Measurements from ENCODE around the gene HM13. TPM values are rescaled to one million over a fixed set of nuclear protein-coding genes. Genes with fewer than 3 reads are reported as not detected.

The HM13 gene
- total and polyA plus RNA-seq, 2 of the 13 experiments (the other 11 are each of a cell fraction or from before 2014, with no cell fraction given): 118 to 243 TPM

DNA sequence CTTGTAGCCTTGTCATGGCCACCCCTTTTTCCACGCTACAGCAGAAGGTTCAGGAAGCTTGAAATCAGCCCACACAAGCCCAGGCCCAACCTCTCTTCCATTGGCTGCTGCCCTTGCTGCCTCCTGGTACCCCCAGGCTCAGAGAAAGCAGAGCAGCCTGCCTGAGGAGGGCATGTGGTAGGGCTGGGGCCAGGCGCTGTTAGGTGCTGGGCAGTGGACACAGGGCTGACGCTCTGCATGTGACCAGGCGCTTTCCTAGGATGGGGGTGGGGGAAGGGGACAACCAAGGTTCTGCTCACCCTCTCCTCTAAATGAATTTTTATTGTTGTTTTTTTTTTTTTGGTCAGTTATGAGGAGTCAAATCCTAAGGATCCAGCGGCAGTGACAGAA lies 54.5 kb downstream of the HM13 start (continued):
- TF ChIP-seq FOXJ3 (CRISPR knock-in tag; IDR thresholded peaks at IDR 0.05; ENCODE audit: borderline replicate concordance) (no peak), ZNF776 (CRISPR knock-in tag; IDR thresholded peaks at IDR 0.05) (0 out of 2 replicates have a peak, but pooled peaks have one; percentile 40), ZSCAN12 (CRISPR knock-in tag; IDR thresholded peaks at IDR 0.05) (no peak), NRL (CRISPR knock-in tag; IDR thresholded peaks at IDR 0.05; ENCODE audit: borderline replicate concordance) (no peak), GABPB1 (CRISPR knock-in tag; IDR thresholded peaks at IDR 0.05) (no peak), SIX4 (CRISPR knock-in tag; IDR thresholded peaks at IDR 0.05) (no peak), WIZ (CRISPR knock-in tag; IDR thresholded peaks at IDR 0.05) (no peak), ZNF121 (CRISPR knock-in tag; IDR thresholded peaks at IDR 0.05) (no peak), ARNT (IDR thresholded peaks at IDR 0.05) (no peak), ZFAT (CRISPR knock-in tag; conservative IDR thresholded peaks at IDR 0.05) (no peak), ATM (IDR thresholded peaks at IDR 0.05; ENCODE audit: borderline replicate concordance) (no peak), NFKB2 (CRISPR knock-in tag; IDR thresholded peaks at IDR 0.05; ENCODE audit: borderline replicate concordance) (no peak), KDM1A (CRISPR knock-in tag; IDR thresholded peaks at IDR 0.05) (0 out of 2 replicates have a peak, but pooled peaks have one; percentile 7), MIXL1 (CRISPR knock-in tag; IDR thresholded peaks at IDR 0.05) (no peak), ZNF550 (CRISPR knock-in tag; IDR thresholded peaks at IDR 0.05; ENCODE audit: borderline replicate concordance) (no peak)
- TF ChIP-seq, protein P1, sequence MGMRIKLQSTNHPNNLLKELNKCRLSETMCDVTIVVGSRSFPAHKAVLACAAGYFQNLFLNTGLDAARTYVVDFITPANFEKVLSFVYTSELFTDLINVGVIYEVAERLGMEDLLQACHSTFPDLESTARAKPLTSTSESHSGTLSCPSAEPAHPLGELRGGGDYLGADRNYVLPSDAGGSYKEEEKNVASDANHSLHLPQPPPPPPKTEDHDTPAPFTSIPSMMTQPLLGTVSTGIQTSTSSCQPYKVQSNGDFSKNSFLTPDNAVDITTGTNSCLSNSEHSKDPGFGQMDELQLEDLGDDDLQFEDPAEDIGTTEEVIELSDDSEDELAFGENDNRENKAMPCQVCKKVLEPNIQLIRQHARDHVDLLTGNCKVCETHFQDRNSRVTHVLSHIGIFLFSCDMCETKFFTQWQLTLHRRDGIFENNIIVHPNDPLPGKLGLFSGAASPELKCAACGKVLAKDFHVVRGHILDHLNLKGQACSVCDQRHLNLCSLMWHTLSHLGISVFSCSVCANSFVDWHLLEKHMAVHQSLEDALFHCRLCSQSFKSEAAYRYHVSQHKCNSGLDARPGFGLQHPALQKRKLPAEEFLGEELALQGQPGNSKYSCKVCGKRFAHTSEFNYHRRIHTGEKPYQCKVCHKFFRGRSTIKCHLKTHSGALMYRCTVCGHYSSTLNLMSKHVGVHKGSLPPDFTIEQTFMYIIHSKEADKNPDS (CRISPR knock-in tag; IDR thresholded peaks at IDR 0.05): no peak
- TF ChIP-seq, protein P2, sequence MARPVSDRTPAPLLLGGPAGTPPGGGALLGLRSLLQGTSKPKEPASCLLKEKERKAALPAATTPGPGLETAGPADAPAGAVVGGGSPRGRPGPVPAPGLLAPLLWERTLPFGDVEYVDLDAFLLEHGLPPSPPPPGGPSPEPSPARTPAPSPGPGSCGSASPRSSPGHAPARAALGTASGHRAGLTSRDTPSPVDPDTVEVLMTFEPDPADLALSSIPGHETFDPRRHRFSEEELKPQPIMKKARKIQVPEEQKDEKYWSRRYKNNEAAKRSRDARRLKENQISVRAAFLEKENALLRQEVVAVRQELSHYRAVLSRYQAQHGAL (CRISPR knock-in tag; IDR thresholded peaks at IDR 0.05; ENCODE audit: not compliant biosample characterization): no peak
- TF ChIP-seq, protein P3, sequence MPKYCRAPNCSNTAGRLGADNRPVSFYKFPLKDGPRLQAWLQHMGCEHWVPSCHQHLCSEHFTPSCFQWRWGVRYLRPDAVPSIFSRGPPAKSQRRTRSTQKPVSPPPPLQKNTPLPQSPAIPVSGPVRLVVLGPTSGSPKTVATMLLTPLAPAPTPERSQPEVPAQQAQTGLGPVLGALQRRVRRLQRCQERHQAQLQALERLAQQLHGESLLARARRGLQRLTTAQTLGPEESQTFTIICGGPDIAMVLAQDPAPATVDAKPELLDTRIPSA (CRISPR knock-in tag; IDR thresholded peaks at IDR 0.05; ENCODE audit: borderline replicate concordance): no peak
- TF ChIP-seq, protein P4, sequence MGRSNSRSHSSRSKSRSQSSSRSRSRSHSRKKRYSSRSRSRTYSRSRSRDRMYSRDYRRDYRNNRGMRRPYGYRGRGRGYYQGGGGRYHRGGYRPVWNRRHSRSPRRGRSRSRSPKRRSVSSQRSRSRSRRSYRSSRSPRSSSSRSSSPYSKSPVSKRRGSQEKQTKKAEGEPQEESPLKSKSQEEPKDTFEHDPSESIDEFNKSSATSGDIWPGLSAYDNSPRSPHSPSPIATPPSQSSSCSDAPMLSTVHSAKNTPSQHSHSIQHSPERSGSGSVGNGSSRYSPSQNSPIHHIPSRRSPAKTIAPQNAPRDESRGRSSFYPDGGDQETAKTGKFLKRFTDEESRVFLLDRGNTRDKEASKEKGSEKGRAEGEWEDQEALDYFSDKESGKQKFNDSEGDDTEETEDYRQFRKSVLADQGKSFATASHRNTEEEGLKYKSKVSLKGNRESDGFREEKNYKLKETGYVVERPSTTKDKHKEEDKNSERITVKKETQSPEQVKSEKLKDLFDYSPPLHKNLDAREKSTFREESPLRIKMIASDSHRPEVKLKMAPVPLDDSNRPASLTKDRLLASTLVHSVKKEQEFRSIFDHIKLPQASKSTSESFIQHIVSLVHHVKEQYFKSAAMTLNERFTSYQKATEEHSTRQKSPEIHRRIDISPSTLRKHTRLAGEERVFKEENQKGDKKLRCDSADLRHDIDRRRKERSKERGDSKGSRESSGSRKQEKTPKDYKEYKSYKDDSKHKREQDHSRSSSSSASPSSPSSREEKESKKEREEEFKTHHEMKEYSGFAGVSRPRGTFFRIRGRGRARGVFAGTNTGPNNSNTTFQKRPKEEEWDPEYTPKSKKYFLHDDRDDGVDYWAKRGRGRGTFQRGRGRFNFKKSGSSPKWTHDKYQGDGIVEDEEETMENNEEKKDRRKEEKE (IDR thresholded peaks at IDR 0.05): no peak
- TF ChIP-seq, protein P5, sequence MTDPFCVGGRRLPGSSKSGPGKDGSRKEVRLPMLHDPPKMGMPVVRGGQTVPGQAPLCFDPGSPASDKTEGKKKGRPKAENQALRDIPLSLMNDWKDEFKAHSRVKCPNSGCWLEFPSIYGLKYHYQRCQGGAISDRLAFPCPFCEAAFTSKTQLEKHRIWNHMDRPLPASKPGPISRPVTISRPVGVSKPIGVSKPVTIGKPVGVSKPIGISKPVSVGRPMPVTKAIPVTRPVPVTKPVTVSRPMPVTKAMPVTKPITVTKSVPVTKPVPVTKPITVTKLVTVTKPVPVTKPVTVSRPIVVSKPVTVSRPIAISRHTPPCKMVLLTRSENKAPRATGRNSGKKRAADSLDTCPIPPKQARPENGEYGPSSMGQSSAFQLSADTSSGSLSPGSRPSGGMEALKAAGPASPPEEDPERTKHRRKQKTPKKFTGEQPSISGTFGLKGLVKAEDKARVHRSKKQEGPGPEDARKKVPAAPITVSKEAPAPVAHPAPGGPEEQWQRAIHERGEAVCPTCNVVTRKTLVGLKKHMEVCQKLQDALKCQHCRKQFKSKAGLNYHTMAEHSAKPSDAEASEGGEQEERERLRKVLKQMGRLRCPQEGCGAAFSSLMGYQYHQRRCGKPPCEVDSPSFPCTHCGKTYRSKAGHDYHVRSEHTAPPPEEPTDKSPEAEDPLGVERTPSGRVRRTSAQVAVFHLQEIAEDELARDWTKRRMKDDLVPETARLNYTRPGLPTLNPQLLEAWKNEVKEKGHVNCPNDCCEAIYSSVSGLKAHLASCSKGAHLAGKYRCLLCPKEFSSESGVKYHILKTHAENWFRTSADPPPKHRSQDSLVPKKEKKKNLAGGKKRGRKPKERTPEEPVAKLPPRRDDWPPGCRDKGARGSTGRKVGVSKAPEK (CRISPR knock-in tag; IDR thresholded peaks at IDR 0.05; ENCODE audit: borderline replicate concordance): no peak
- TF ChIP-seq, protein P6, sequence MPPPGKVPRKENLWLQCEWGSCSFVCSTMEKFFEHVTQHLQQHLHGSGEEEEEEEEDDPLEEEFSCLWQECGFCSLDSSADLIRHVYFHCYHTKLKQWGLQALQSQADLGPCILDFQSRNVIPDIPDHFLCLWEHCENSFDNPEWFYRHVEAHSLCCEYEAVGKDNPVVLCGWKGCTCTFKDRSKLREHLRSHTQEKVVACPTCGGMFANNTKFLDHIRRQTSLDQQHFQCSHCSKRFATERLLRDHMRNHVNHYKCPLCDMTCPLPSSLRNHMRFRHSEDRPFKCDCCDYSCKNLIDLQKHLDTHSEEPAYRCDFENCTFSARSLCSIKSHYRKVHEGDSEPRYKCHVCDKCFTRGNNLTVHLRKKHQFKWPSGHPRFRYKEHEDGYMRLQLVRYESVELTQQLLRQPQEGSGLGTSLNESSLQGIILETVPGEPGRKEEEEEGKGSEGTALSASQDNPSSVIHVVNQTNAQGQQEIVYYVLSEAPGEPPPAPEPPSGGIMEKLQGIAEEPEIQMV (CRISPR knock-in tag; IDR thresholded peaks at IDR 0.05; ENCODE audit: low read depth): no peak

Measured in HepG2 (cell line).